GM10847 (cell line): ENCODE measurements around the gene HOPX.

Source experiments
- POLR2A ChIP-seq: IDR thresholded peaks from 2 replicates; pipeline ENCODE4 v1.6.1; 2011; ENCODE audit not compliant: insufficient read length; ENCODE audit errors: extremely low read depth

Gene HOPX

DNA sequence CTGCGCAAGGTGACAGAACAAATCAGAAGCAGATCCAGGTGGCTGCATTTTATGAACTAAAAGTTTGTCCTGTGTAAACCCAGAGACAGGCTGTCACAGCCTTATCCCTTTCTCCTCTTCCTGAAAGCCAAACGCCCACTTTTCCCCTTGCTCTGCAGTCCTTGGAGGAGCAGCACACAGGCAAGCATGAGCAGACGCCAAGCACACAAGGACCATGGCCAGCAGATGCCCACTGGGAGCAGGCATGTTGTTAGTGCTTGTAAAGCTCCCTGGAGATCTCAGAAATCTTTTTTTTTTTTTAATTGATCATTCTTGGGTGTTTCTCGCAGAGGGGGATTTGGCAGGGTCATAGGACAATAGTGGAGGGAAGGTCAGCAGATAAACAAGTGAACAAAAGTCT, 11.5 kb upstream of the HOPX start:
- no peak for TF ChIP-seq POLR2A

DNA sequence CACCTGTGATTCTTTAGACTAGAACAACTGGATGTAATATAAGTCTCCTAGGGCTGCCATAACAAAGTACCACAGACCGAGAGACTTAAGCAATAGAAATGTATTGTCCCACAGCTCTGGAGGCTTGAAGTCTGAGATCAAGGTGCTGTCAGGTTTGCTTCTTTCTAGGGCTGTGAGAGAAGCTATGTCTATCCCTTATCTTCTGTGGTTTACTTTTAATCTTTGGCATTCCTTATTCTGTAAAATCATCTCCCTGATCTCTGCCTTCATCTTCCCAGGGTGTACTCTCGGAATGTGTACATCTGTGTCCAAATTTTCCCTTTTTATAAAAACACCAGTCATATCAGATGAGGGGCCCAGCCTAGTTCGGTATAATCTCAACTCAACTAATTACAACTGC, 10.3 kb upstream of the HOPX start:
- no peak for TF ChIP-seq POLR2A

DNA sequence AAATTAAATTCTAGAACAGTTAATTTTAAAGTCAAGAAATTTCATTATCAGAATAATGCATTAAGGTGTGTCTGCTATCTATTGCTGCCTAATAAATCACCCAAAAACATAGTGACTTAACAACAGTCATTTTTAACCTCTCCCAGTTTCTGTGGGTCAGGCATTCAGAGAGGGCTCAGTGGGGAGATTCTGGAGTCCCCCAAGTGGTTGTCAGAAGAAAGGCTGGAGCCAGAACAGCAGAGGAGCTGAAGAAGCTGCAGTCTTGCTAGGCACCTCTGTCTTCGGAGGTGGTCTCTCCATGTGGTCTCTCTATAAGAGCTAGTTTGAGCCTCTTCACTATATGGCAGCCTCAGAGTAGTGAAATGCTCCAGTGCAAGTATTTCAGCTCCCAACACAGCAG, 9.3 kb upstream of the HOPX start:
- no peak for TF ChIP-seq POLR2A

- TF ChIP-seq POLR2A, result no peak
Observed at GRCh38 chr4:56689201-56689969, 8.3 kb upstream of the HOPX start.

DNA sequence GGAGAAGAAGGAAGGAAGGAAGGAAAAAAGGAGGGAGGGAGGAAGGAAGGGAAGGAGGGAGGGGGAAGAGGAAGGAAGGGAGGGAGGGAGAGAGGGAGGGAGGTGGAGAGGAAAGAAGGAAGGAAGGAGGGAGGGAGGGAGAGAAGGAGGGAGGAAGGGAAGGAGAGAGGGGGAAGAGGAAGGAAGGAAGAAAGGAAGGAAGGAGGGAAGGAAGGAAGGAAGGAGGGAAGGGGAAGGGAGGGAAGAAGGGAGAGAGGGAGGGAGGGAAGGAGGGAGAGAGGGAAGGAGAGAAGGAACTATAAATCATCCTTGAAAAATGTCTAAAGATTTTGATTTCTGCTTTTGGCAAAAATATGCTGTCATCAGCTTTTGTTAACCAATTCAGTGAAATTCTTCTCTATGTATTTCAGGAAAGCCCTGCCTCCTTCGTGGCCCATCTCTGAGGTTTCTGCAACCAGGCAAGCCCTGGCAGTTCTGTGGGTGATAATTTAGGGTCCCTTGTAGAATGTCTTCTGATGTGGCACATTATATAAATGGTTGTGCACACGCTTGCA, 7.1 kb upstream of the HOPX start:
- no peak for TF ChIP-seq POLR2A

- TF ChIP-seq POLR2A, result no peak
Observed at GRCh38 chr4:56686537-56687231, 5.6 kb upstream of the HOPX start.

GRCh38 chr4:56684320-56685050, 3.4 kb upstream of the HOPX start:
- no peak for TF ChIP-seq POLR2A

DNA sequence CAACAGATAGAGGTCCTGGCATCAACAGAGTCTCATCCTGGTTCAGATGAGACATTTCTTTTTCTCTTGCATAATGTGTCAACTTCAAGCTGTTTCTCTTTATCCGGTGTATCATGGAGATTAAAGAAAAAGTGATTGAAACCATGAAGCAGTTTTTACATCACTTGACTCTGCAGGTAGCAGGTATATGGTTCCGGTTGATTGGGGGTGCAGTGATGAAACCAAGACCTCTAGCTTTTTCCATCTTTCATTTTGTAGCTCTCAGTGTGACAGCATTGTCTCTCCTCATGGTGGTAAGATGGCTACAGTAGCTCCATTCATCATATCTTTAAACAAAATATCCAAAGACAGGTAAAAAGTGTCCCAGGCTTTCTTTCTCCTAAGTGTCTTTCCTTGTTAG, 2.4 kb upstream of the HOPX start:
- no peak for TF ChIP-seq POLR2A

DNA sequence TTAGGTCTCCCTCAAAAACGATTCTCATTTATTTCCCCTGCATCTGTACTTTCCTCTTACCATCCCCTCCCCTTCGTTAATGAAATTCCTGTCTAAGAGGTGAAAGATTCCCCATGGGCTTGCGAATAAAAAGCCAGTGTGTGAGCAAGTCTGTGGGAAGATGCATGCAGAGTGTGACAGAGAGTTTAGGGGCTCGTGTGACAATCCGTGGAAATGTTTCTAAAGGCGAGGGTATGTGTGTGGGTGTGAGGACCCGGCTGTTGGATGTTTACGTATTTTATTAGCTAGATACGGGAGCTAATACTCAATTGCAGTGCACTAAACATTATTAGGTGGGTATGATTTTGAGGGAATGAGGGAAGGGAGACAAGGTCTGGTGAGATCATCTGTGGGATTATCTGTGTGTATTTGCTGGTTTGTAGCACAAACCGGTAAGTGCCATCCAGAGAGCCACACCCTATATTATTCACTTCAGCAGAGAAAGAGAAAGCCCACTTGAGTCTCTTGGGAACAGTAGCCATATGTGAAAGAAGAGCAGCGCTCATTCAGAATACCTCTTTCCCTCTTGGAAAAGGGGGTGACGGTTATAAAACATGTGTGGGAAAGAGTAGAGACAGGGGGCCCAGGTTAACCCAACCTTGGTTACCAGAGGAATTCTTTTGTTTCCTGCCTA, 893 bp upstream of the HOPX start:
- TF ChIP-seq POLR2A, result no peak

GRCh38 chr4:56680266-56680665, 830 bp downstream of the HOPX start:
- no peak for TF ChIP-seq POLR2A

- no peak for TF ChIP-seq POLR2A
Observed at GRCh38 chr4:56677711-56678110, 3.4 kb downstream of the HOPX start.

DNA sequence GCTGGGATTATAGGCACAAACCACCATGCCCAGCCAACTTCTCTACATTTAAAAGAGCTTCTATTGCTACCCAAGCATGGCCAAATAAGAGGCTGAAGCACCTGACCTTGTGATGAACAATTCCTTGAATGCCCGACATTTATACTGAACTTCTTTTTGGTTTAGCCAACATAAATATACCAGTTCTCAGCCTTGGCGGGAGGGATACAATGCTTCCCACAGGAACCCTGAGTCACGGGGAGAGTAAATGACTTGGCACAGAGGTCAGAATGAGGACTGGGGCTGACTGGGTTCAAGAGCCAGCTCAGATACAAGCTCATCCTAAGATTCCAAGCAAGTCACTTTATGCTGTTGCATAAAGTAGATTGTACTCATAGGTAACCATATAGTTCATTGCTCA, 6.1 kb downstream of the HOPX start:
- no peak for TF ChIP-seq POLR2A

- no peak for TF ChIP-seq POLR2A
Observed at GRCh38 chr4:56671860-56672259, 9.2 kb downstream of the HOPX start.

GRCh38 chr4:56671373-56671772, 9.7 kb downstream of the HOPX start:
- TF ChIP-seq POLR2A, result no peak

GRCh38 chr4:56668267-56668666, 12.8 kb downstream of the HOPX start:
- no peak for TF ChIP-seq POLR2A

GRCh38 chr4:56666279-56666678, 14.8 kb downstream of the HOPX start:
- TF ChIP-seq POLR2A, result no peak

DNA sequence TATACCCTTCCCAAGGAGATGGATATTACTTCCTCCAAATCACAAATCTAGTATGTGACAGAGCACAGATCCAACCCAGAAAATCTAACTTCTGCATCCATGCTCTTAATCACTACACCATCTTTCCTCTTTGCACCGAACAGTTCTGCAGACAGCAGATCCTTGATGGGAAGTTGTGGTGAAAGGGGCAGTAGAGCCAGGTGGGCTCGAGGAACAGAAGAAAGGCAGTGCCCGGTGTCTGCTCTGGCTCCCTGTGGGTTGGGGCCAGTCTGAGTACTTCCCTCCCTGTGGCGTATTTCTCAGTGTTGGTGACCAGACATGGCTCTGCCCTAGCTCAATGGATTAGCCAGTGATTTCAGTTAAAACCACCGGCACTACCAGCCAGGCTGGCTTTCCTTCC, 15.3 kb downstream of the HOPX start:
- TF ChIP-seq POLR2A, result no peak
